Stimulated activated CD8-positive, alpha-beta memory T cell treated with anti-CD3 and anti-CD28 coated beads, Interleukin-15, amount 100 ng/mL, for 24 hours (primary cell): Measurements from ENCODE around the gene PDE4A.
A peak's percentile ranks its signal among the peaks of the same experiment; 100 is the strongest.
"Not testable (repeated sequence)": the region's sequence is repeated elsewhere in the genome, so short reads cannot be mapped to it uniquely, and the experiment has no call there.

Experiments
- DNase-seq: peaks from one replicate; pipeline ENCODE4 v3.0.0-alpha.2; 2020; ENCODE audit warnings: low read depth

Gene PDE4A

DNA sequence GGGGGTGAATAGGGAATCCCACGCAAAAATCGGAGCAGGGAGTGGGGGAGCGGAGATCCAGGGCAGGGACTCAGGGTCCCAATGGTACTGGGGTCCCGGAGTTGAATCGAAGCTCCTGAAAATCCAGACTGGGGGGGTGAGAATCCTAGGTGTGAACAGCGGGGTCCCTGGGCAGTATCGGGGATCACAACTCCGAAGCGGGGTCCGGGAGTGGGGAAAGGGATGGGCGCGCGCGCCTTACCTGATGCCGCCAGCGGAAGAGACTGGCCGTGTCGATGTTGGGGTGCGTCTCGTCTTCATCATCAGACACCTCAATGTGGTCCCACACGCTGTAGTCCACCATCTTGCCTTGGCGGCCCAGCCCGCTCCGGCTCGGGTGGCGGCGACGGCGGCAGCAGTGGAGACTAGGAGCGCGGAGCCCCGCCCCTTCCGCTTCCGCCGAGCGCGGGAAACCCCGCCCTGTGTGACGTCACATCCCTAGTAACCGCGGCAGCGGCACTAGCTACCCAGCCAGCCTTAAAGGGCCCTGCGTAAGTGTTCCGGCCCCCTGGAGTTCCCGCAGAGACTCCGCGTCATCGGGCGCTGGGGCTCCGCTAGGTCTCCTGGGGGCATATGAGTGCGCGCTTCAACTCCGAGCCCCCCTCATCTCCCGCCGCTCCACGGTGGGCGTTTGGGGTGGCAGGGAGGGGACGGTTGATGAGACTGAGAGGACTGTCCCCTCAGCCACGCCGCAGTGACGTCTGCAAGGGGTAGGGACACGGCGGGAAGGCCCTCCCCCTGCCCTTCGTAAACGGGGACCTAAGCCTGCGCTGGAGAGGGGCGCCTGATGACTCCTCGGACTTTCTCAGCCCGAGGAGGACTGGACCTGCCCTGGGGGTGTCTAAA is 17.0 kb upstream of the PDE4A start, which contains the start of gene CDC37:
Gene CDC37 (minus strand): TSS at position 406 of the 885 bp plus-strand sequence. CDS start 63 bp downstream, at position 343.
- DNase-seq, result peak; percentile 99

DNA sequence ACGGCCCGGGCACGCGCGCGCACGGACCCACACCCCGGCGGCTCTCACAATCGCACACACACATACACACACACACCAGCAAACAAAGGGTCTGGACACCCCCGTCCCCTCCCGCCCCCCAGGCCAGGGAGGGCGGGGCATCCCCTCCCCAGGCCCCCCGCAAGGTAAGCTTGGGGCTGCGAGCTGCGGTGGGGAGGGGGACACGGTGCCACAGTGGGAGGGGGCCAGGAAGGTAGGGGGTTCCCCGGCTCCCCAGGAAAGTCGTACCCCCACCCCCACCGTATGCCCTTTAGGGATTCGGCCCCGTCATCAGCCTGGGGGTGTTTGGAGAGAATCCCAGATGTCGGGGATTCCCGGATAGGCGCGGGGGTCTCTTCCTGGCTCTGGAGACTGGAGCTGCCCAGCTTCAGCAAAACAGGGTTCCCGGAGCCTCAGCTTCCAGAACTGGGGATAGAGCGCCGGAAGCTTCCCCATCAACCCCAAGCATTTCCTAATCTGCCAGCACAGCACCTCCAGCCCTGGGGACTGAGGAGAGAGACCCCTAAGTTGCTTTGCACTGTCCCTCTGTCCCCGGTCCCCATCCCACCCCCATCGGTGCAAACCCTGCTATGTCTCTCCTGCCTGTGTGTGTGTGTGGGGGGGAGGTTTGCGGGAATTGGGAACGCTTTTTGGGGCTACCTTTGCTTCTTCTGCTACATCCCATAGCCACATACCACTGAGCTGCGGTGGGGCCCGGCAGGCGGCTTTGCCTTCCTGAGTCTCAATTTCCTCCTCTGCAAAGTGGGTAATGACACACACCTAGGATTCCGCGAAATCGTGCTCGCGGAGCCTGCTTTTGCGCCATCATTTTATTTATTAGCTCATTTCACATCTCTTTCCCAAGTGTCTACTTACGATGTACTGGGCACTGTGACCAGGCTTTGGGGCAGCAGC is 15.2 kb upstream of the PDE4A start:
- no peak for DNase-seq

- no peak for DNase-seq
Measured at GRCh38 chr19:10406191-10406590, 14.1 kb upstream of the PDE4A start.

DNA sequence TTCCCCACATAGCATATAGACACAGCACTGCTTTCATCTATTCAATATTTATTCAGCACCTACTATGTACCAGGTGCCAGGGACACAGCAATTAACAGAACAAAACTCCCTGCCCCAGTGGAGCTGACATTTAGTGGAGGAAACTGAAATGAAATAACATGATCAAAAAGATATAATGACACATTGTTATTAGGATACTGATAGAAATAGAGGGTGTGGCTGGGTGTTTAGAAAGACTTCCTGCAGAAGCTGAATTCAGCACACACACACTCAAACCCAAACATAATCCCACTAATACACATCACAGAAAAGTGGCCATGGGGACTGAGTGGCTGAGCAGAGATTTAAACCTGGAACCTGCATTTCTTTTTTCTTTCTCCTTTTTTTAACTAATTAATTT is 13.2 kb upstream of the PDE4A start:
- no peak for DNase-seq

- no peak for DNase-seq
Measured at GRCh38 chr19:10408511-10409283, 11.6 kb upstream of the PDE4A start.

- not testable (repeated sequence) for DNase-seq
Measured at GRCh38 chr19:10411224-10411623, 9.1 kb upstream of the PDE4A start.

- no peak for DNase-seq
Measured at GRCh38 chr19:10412257-10412977, 7.9 kb upstream of the PDE4A start.

DNA sequence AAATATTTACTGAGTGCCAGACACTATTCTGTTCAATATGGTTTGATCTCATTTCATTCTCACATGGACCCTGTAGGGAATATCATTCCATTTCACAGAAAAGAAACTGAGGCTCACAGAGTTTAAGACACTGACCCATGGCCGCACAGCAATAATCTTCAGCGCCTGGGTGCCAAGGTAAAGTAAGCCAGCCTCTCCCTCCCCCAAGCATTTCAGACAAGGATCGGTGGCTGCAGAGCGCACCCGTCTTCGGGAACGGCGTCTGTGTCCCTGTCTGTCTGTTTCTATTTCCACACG is 4.3 kb upstream of the PDE4A start:
- no peak for DNase-seq

DNA sequence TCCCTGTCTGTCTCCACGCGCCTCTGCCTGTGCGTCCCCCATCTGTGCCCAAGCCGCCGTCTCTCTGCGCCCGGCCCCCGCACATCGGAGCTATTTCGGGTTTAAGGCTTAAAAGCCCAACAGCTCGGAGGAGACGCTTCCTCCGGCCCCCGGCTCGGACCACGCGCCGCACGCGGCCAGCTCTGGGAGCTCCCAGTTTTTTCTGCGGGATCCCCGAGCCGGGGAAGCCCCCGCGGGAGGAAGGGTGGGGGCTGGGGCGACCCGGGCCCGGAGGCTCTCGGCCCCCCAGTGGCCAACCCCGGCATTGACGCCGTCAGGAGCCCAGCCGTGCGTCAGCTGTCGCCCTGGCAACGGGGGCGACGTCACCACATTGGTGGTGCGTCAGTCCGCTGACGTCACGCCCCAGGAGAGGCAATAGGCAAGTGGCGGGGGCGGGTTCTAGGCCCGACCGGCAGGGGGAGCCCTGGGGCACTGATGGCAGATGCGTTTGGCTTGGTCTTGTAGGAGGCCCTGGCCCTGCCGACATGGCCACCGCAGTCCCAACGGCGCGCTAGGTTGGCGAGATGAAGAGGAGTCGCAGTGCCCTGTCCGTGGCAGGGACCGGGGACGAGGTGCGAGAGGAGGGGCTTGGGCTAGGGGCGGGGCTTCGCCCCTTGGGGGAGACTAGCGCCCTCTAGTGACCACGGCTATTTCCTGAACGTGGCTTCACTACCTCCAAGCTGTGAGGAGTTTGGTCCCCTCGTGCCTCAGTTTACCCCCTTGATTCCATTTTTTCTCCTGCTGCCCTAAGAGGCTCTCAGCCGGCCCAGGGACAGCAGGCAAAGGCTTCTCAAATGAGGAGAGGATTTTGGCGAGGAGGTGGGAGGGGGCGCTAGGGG is 3.7 kb upstream of the PDE4A start:
- DNase-seq, result peak; percentile 90

DNA sequence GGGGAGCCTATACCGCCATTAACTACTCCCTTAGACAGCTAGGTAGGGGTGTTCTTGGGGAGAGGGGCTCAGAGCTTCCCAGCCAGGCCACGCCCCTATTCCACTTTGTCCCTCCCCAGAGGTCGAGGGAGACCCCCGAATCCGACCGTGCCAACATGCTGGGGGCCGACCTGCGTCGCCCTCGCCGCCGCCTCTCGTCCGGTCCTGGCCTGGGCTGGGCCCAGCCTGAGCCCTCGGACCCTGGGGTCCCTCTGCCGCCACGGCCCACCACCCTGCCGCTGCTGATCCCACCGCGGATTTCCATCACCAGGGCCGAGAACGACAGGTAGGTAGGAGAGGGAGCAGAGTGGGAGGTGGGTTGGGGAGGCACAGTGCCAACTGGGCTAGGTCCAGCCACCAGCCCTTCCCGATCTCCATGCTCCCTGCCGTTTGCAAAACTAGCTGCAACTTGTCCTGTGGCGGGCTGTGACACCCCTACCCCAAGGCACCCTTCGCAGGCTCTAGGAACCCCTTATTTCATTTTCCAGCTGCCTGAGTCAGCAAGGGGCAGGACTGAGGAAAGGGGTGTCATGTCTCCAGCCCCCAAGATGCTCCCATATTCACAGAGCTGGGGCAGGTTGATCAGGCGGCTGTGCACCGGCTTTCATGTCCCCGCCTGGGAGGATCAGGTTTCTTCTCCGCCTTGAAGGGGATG is 2.6 kb upstream of the PDE4A start:
- no peak for DNase-seq

DNA sequence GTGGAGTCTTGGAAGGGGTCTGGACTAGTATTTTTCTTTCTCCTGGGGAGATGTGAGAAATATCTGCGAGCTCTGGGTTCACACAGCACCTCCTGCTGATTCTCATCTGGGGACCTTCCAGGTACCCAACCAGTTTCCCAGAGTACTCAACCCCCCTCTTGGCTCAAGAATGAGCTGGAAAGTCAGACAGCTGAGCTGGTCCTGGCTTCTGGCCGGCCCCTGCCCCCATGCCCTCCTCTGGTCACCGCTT is 2.2 kb upstream of the PDE4A start:
- no peak for DNase-seq

DNA sequence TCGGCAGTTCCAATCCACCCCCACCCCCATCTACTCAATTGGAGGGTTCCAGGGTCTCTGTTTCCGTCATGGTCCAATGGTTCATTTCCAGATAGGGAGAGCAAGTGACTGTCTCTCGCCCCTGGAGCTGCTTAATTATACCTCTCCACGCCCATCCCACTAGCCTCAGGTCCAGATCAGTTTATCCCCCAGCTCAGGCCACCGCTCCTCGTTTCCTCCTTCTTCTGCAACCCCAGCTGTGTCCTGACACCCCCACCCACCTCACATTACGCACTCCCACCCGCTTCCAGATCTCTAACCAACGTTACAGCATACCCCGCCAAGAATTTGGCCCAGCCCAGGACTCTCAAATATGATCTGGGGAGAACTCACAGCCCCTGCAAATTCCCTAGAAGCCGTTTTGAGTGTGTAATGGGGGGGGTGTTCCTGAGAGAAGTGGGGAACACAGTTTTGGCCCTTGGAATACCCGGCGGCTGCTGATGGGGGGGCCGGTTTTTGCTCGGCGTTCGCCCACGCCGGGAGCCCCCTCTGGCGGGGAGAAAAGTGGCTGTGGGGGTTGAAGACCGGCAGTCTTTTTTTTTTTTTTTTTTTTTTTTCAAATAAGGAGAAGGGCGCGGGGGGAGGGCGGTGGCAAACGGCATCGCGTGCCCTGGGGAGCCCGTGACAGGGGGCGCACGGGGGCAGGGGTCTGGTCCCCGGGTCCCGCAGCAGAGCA is 1.7 kb upstream of the PDE4A start:
- no peak for DNase-seq

DNA sequence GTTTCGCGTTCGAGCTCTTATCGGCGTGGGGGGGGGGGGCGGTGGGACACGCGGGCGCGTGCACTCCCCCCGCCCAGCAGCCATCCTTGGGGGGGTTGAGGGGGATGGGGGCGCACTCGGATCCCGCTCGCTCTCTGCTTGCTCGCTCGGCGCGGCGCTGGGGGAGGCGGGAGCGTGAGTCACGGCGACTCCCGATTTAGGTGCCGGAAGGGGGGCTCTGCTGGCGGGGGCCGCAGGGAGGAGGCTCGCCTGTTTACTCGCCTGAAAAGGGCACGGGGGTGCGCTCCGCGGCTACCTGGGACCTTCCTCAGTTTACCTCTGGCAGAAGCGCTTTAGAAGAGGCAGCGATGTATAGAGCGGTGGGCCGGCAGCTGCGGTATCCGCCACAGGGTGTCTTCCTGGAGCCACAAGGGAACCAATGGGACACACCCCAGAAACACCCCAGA is 1.1 kb upstream of the PDE4A start:
- no peak for DNase-seq

GRCh38 chr19:10419646-10420443 is 493 bp upstream of the PDE4A start:
- no peak for DNase-seq

GRCh38 chr19:10421240-10422045 is 1.1 kb downstream of the PDE4A start:
- DNase-seq, result no peak

- no peak for DNase-seq
Measured at GRCh38 chr19:10422046-10422461, 1.7 kb downstream of the PDE4A start.

DNA sequence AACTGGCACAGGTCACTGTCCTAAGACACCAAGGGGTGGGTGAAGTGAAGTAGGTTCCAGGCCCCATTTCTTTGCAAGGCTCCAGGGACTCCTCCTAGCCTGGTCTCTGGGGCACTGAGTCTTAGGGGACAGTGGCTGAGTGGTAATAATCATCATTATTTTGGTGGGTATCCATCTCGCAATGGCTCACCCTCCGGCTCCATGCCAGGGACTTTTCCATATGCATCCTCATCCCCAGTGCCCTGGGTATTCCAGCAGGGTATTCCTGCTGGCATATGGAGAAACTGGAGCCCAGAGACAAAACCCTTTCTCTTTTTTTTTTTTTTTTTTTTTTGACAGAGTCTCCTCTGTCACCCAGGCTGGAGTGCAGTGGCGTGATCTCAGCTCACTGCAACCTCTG is 2.5 kb downstream of the PDE4A start:
- DNase-seq, result no peak
